DMS114 treated with DMSO at 0.1 percent for 48 hours (cell line): ENCODE results near the gene NHERF2.
A peak's percentile ranks its signal among the peaks of the same experiment; 100 is the strongest.

Experiments
- DNase-seq: peaks from one replicate; lab custom pipeline; 2025; ENCODE audit not compliant: unreplicated experiment; lab: John Stamatoyannopoulos, UW

The NHERF2 gene

GRCh38 chr16:2026461-2027023 lies at the start of gene NHERF2:
Gene NHERF2, plus strand, starts transcription at chr16:2026902. Its CDS starts 104 bp downstream, at chr16:2027006.
- no peak for DNase-seq

GRCh38 chr16:1976951-1977874 lies 49.5 kb upstream of the NHERF2 start:
- DNase-seq, result no peak

GRCh38 chr16:1977875-1978268 lies 48.8 kb upstream of the NHERF2 start:
- no peak for DNase-seq

GRCh38 chr16:1978476-1979120 lies 48.1 kb upstream of the NHERF2 start:
- no peak for DNase-seq

GRCh38 chr16:1979271-1980029 lies 47.3 kb upstream of the NHERF2 start:
- DNase-seq, result no peak

GRCh38 chr16:1980030-1980769 lies 46.5 kb upstream of the NHERF2 start:
- DNase-seq, result no peak

- DNase-seq, result no peak
Measured at GRCh38 chr16:1980770-1981087, 46.0 kb upstream of the NHERF2 start.

GRCh38 chr16:1981398-1981836 lies 45.3 kb upstream of the NHERF2 start, which contains the start of gene NOXO1:
Gene NOXO1, minus strand, starts transcription at chr16:1981469. Its CDS starts 290 bp downstream, at chr16:1981179.
- DNase-seq, result no peak

- no peak for DNase-seq
Measured at GRCh38 chr16:1982013-1982433, 44.7 kb upstream of the NHERF2 start.

- DNase-seq, result no peak
Measured at GRCh38 chr16:1982991-1983543, 43.6 kb upstream of the NHERF2 start.

GRCh38 chr16:1983544-1984346 lies 43.0 kb upstream of the NHERF2 start, which contains the start of gene GFER:
Gene GFER, plus strand, starts transcription at chr16:1984193. Its CDS starts 26 bp downstream, at chr16:1984219.
- DNase-seq, result peak; percentile 57

GRCh38 chr16:1984347-1985225 lies 42.1 kb upstream of the NHERF2 start:
- DNase-seq, result no peak

GRCh38 chr16:1985466-1986150 lies 41.1 kb upstream of the NHERF2 start:
- no peak for DNase-seq

GRCh38 chr16:1987198-1987597 lies 39.5 kb upstream of the NHERF2 start:
- no peak for DNase-seq

GRCh38 chr16:1989209-1990100 lies 37.2 kb upstream of the NHERF2 start, which contains the start of gene SYNGR3:
Gene SYNGR3, plus strand, starts transcription at chr16:1989970. Its CDS starts 133 bp downstream, at chr16:1990103.
- no peak for DNase-seq

GRCh38 chr16:1990101-1990350 lies 36.7 kb upstream of the NHERF2 start:
- no peak for DNase-seq
